Parathyroid adenoma (tissue), 2 donors: ENCODE data around the gene SNAP47.

ENCODE experiments used
- H2AFZ ChIP-seq: fragments of 300-600 bp; sonication (generic); one replicate; pipeline ENCODE4 v1.7.0; 2017; ENCODE audit warnings: antibody characterized with exemption, mild to moderate bottlenecking
- H3K27ac ChIP-seq: fragments of 300-600 bp; sonication (generic); one replicate; pipeline ENCODE4 v1.7.0; 2017
- H3K27me3 ChIP-seq: fragments of 300-600 bp; sonication (generic); one replicate; pipeline ENCODE4 v1.7.0; 2017; ENCODE audit warnings: low read length; ENCODE audit not compliant: control insufficient read depth, insufficient read depth
- H3K36me3 ChIP-seq: fragments of 300-600 bp; sonication (generic); one replicate; pipeline ENCODE4 v1.7.0; 2017; ENCODE audit warnings: low read length; ENCODE audit not compliant: control insufficient read depth, insufficient read depth
- H3K4me1 ChIP-seq: fragments of 300-600 bp; sonication (generic); one replicate; pipeline ENCODE4 v1.7.0; 2017; ENCODE audit warnings: control low read depth
- H3K4me2 ChIP-seq: fragments of 300-600 bp; sonication (generic); one replicate; pipeline ENCODE4 v1.7.0; 2017; ENCODE audit warnings: low read length
- H3K4me3 ChIP-seq: fragments of 300-600 bp; sonication (generic); one replicate; pipeline ENCODE4 v1.7.0; 2017; ENCODE audit warnings: low read depth, low read length
- H3K79me2 ChIP-seq: fragments of 300-600 bp; sonication (generic); one replicate; pipeline ENCODE4 v1.7.0; 2017; ENCODE audit warnings: control low read depth
- H3K9ac ChIP-seq: fragments of 300-600 bp; sonication (generic); one replicate; pipeline ENCODE4 v1.7.0; 2017; ENCODE audit warnings: mild to moderate bottlenecking
- H3K9me3 ChIP-seq: fragments of 300-600 bp; sonication (generic); one replicate; pipeline ENCODE4 v1.7.0; 2017; ENCODE audit warnings: low read length; ENCODE audit not compliant: control insufficient read depth
- TF ChIP-seq, protein P1 (sequence below): fragments of 300-600 bp; sonication (generic); IDR thresholded peaks from one replicate; pipeline ENCODE4 v1.7.0; 2017; ENCODE audit warnings: antibody characterized with exemption, mild to moderate bottlenecking
- donor health status: primary hyperparathyroidism.

Gene SNAP47

DNA sequence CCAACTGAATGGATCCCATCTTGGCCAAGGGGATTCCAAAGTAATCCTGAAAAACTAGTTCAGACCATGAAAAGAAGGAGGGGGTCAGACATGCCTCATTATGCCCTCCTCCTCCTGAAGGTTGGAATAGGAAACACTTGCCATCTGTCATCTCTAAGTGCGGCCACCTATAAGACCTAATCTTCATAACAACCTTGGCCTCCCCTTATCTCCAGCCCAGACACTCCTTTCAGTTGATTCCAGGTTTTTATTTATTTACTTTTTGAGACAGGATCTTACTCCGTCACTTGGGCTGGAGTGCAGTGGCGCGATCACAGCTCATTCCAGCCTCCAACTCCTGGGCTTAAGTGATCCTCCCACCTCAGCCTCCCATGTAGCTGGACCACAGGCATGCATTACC, 19.7 kb downstream of the SNAP47 start:
- Histone ChIP-seq H3K9me3 (no peaks in the 10 kb centered on the region), H3K9ac (no peak overlapping the region), H3K4me3 (no peak overlapping the region), H3K79me2 (peaks cover 3% of the 10 kb centered on the region), H2AFZ (no peak overlapping the region), H3K4me2 (no peak overlapping the region), H3K27me3 (no peaks in the 10 kb centered on the region), H3K36me3 (no peaks in the 10 kb centered on the region), H3K4me1 (no peaks in the 10 kb centered on the region), H3K27ac (no peak overlapping the region)
- TF ChIP-seq, protein P1, sequence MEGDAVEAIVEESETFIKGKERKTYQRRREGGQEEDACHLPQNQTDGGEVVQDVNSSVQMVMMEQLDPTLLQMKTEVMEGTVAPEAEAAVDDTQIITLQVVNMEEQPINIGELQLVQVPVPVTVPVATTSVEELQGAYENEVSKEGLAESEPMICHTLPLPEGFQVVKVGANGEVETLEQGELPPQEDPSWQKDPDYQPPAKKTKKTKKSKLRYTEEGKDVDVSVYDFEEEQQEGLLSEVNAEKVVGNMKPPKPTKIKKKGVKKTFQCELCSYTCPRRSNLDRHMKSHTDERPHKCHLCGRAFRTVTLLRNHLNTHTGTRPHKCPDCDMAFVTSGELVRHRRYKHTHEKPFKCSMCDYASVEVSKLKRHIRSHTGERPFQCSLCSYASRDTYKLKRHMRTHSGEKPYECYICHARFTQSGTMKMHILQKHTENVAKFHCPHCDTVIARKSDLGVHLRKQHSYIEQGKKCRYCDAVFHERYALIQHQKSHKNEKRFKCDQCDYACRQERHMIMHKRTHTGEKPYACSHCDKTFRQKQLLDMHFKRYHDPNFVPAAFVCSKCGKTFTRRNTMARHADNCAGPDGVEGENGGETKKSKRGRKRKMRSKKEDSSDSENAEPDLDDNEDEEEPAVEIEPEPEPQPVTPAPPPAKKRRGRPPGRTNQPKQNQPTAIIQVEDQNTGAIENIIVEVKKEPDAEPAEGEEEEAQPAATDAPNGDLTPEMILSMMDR = no peak

DNA sequence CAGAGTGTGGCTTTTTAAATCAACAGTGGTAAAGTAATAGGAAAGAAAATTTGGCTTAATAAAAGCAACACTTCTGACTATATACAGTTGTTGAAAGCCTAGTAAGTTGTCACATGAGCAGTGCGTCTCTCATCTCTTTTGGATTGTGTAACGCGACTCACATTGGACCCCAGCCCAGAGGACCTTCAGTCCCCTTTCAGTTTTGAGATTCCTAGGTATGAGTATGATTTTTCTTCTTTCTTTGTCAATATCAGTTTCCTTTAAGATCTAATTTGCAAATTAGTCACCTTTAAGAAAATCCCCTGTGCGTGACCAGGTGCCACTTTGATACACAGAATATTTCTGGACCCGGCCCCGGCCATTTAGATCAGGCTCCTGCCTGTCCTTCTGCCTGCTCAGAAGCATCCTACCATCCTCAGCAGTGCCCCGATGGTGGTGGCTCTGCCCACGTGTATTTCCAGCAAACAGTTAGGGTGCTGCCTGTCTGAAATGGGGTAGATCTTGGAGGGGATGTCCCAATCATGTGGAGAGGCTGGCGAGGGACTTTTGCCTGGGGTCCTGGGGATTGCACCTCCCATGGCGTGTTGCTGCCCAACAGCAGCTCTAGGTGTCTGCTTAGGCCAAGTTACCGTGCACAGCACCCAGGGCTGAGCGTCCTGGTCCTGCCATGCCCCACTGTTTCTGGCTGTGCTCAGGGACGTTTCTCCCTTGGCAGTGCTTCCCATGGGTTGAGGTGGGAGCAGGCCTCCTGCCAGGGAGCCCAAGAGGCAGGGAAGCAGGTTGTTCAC, 21.1 kb downstream of the SNAP47 start:
- H3K36me3 ChIP-seq = no peaks in the 10 kb centered on the region
- no peak overlapping the region for H3K4me2 ChIP-seq
- no peak overlapping the region for H3K9ac ChIP-seq
- no peaks in the 10 kb centered on the region for H3K4me1 ChIP-seq
- peaks cover 3% of the 10 kb centered on the region for H3K79me2 ChIP-seq
- H2AFZ ChIP-seq = no peak overlapping the region
- H3K27me3 ChIP-seq = no peaks in the 10 kb centered on the region
- no peaks in the 10 kb centered on the region for H3K9me3 ChIP-seq
- no peak overlapping the region for H3K27ac ChIP-seq
- TF ChIP-seq, protein P1 = no peak
- no peak overlapping the region for H3K4me3 ChIP-seq

DNA sequence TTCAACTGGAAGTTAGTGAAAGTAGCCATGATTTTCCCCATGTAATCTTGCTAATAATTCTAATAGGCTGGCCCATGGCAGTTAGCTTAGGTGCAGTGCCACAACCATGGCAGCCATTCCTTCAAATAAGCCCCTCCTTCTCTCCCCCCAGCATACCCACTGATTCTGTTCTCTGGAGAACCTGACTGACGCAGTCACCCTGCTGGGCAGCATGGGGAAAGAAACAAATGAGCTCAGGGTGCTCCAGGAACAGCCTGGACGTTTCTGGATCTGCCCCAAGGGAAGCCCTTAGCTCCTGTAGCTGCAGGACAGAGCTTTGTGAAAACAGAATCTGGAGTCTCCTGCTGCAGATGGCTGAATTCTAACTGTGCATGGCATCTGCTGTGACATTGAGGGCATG, 22.5 kb downstream of the SNAP47 start:
- H3K4me1 ChIP-seq = no peaks in the 10 kb centered on the region
- H3K36me3 ChIP-seq = no peaks in the 10 kb centered on the region
- H3K9me3 ChIP-seq = no peaks in the 10 kb centered on the region
- H3K79me2 ChIP-seq = peaks cover 2% of the 10 kb centered on the region
- H3K4me3 ChIP-seq = no peak overlapping the region
- no peak overlapping the region for H3K9ac ChIP-seq
- TF ChIP-seq, protein P1 = no peak
- no peak overlapping the region for H2AFZ ChIP-seq
- no peaks in the 10 kb centered on the region for H3K27me3 ChIP-seq
- no peak overlapping the region for H3K27ac ChIP-seq
- no peak overlapping the region for H3K4me2 ChIP-seq

DNA sequence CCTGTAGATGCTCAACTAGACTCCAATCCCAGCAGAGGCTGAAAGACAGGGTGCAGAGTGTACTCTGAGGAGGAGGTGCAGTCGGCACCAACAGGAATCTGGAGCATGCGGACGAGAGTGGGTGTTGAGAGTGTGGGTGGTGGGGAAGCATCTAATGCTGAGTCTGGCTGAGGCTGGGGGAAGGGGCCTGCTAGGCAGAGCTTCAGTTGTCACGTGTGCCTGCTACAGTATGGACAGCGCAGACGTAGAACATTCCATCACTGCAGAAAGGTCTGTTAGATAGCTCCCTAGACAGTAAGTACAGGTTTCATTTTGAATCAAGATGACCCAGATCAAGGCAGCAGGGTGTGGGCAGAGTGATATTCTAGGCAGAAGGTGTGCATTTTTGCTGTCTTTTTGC, 23.1 kb downstream of the SNAP47 start:
- H3K4me3 ChIP-seq = no peak overlapping the region
- H3K27ac ChIP-seq = no peak overlapping the region
- H3K36me3 ChIP-seq = no peaks in the 10 kb centered on the region
- no peaks in the 10 kb centered on the region for H3K9me3 ChIP-seq
- no peaks in the 10 kb centered on the region for H3K4me1 ChIP-seq
- TF ChIP-seq, protein P1 = no peak
- H3K4me2 ChIP-seq = no peak overlapping the region
- H3K79me2 ChIP-seq = peaks cover 3% of the 10 kb centered on the region
- H2AFZ ChIP-seq = no peak overlapping the region
- no peaks in the 10 kb centered on the region for H3K27me3 ChIP-seq
- H3K9ac ChIP-seq = no peak overlapping the region
